MM.1S (cell line): ENCODE measurements around the gene ZNF791.
"Not testable (repeated sequence)": the region's sequence is repeated elsewhere in the genome, so short reads cannot be mapped to it uniquely, and the experiment has no call there.

Experiments
- DNase-seq: peaks from one replicate; pipeline ENCODE4 v3.0.0-alpha.2; 2015
- H2AFZ ChIP-seq: fragments of 300-600 bp; sonication (generic); 2 replicates; pipeline ENCODE4 v1.6.0; 2016; ENCODE audit warnings: antibody characterized with exemption, low read length
- H3F3A ChIP-seq: fragments of 300-600 bp; sonication (generic); 2 replicates; pipeline ENCODE4 v1.6.1; 2016; ENCODE audit warnings: mild to moderate bottlenecking, antibody characterized with exemption, low read length, moderate library complexity, mixed read lengths; ENCODE audit not compliant: insufficient read depth
- H3K27ac ChIP-seq: fragments of 300-600 bp; sonication (generic); 2 replicates; pipeline ENCODE4 v1.5.1; 2016; ENCODE audit warnings: mild to moderate bottlenecking, low read length
- H3K27me3 ChIP-seq: fragments of 300-600 bp; sonication (generic); replicated peaks from 2 replicates; pipeline ENCODE4 v1.6.0; 2016; ENCODE audit warnings: low read length; ENCODE audit not compliant: insufficient read depth
- H3K36me3 ChIP-seq: fragments of 300-600 bp; sonication (generic); replicated peaks from 2 replicates; pipeline ENCODE4 v1.6.1; 2016; ENCODE audit warnings: mild to moderate bottlenecking, low read length, mixed read lengths; ENCODE audit not compliant: insufficient read depth
- H3K4me1 ChIP-seq: fragments of 300-600 bp; sonication (generic); 2 replicates; pipeline ENCODE4 v1.6.1; 2016; ENCODE audit warnings: low read length, mixed read lengths
- H3K4me2 ChIP-seq: fragments of 300-600 bp; sonication (generic); 2 replicates; pipeline ENCODE4 v1.6.0; 2016; ENCODE audit warnings: low read depth, low read length
- H3K4me3 ChIP-seq: fragments of 300-600 bp; sonication (generic); 2 replicates; pipeline ENCODE4 v1.5.1; 2016; ENCODE audit warnings: low read length, mixed read lengths
- H3K79me2 ChIP-seq: fragments of 300-600 bp; sonication (generic); 2 replicates; pipeline ENCODE4 v1.6.1; 2016; ENCODE audit warnings: mixed run types, low read length, mixed read lengths
- H3K9ac ChIP-seq: fragments of 300-600 bp; sonication (generic); 2 replicates; pipeline ENCODE4 v1.6.1; 2016; ENCODE audit warnings: low read length, mixed read lengths
- H3K9me2 ChIP-seq: fragments of 300-600 bp; sonication (generic); replicated peaks from 2 replicates; pipeline ENCODE4 v1.6.1; 2016; ENCODE audit warnings: mild to moderate bottlenecking, low read length, mixed read lengths; ENCODE audit not compliant: insufficient read depth
- H3K9me3 ChIP-seq: fragments of 300-600 bp; sonication (generic); replicated peaks from 2 replicates; pipeline ENCODE4 v1.6.1; 2016; ENCODE audit warnings: mild to moderate bottlenecking, low read length, mixed read lengths; ENCODE audit not compliant: insufficient read depth
- H4K20me1 ChIP-seq: fragments of 300-600 bp; sonication (generic); 2 replicates; pipeline ENCODE4 v1.6.1; 2016; ENCODE audit warnings: mild to moderate bottlenecking, low read length, moderate library complexity, mixed read lengths; ENCODE audit not compliant: insufficient read depth
- CTCF ChIP-seq: fragments of 300-600 bp; sonication (generic); IDR thresholded peaks from 2 replicates; pipeline ENCODE4 v1.5.1; 2016; ENCODE audit warnings: antibody characterized with exemption, low read length, mixed read lengths
- EZH2 ChIP-seq: fragments of 300-600 bp; sonication (generic); optimal IDR thresholded peaks from 2 replicates; pipeline ENCODE3; 2017; ENCODE audit warnings: low read depth, mild to moderate bottlenecking, antibody characterized with exemption, low read length, mixed read lengths
- EZH2phosphoT487 ChIP-seq: fragments of 300-600 bp; sonication (generic); IDR thresholded peaks from 2 replicates; pipeline ENCODE4 v1.6.1; 2018; ENCODE audit warnings: antibody characterized with exemption, low read length

Gene ZNF791

GRCh38 chr19:12642506-12642905 lies 31.8 kb downstream of the ZNF791 start:
- no peaks in the 10 kb centered on the region for H3K9me3 ChIP-seq
- no peaks in the 10 kb centered on the region for H4K20me1 ChIP-seq
- H2AFZ ChIP-seq = no peak overlapping the region
- TF ChIP-seq EZH2phosphoT487 (no peak), EZH2 (no peak), CTCF (no peak)
- H3K4me3 ChIP-seq = no peak overlapping the region
- no peak overlapping the region for H3K4me2 ChIP-seq
- H3K27me3 ChIP-seq = no peaks in the 10 kb centered on the region
- no peak overlapping the region for H3K9ac ChIP-seq
- no peaks in the 10 kb centered on the region for H3F3A ChIP-seq
- H3K36me3 ChIP-seq = no peaks in the 10 kb centered on the region
- no peaks in the 10 kb centered on the region for H3K9me2 ChIP-seq
- H3K27ac ChIP-seq = no peak overlapping the region
- no peaks in the 10 kb centered on the region for H3K4me1 ChIP-seq
- H3K79me2 ChIP-seq = no peaks in the 10 kb centered on the region
- DNase-seq = no peak

GRCh38 chr19:12643716-12644115 lies 33.0 kb downstream of the ZNF791 start:
- H2AFZ ChIP-seq = not testable (repeated sequence)

GRCh38 chr19:12646551-12646950 lies 35.8 kb downstream of the ZNF791 start:
- Histone ChIP-seq H3K9me2 (no peaks in the 10 kb centered on the region), H3K4me1 (no peaks in the 10 kb centered on the region), H3K4me3 (no peak overlapping the region), H3K4me2 (no peak overlapping the region), H3K79me2 (no peaks in the 10 kb centered on the region), H3K9me3 (no peaks in the 10 kb centered on the region), H2AFZ (no peak overlapping the region), H3K27ac (no peak overlapping the region), H4K20me1 (no peaks in the 10 kb centered on the region), H3K36me3 (no peaks in the 10 kb centered on the region), H3F3A (no peaks in the 10 kb centered on the region), H3K27me3 (no peaks in the 10 kb centered on the region), H3K9ac (no peak overlapping the region)
- TF ChIP-seq EZH2phosphoT487 = no peak
- no peak for DNase-seq

More at GRCh38 chr19:12643716-12644115, 33.0 kb downstream of the ZNF791 start:
- not testable (repeated sequence) for H3K4me2 ChIP-seq, H3K79me2 ChIP-seq, H3K36me3 ChIP-seq, H3K4me1 ChIP-seq, H3K9me3 ChIP-seq, H3K9me2 ChIP-seq, DNase-seq, H3K4me3 ChIP-seq, H3K27ac ChIP-seq, H3F3A ChIP-seq, H3K27me3 ChIP-seq, H3K9ac ChIP-seq, H4K20me1 ChIP-seq

- H2AFZ ChIP-seq = no peak overlapping the region
- no peak overlapping the region for H3K4me3 ChIP-seq
- no peak overlapping the region for H3K9ac ChIP-seq
- H3K27ac ChIP-seq = no peak overlapping the region
- no peaks in the 10 kb centered on the region for H3K4me1 ChIP-seq
- H3K9me2 ChIP-seq = no peaks in the 10 kb centered on the region
- H3K27me3 ChIP-seq = no peaks in the 10 kb centered on the region
- no peaks in the 10 kb centered on the region for H3K36me3 ChIP-seq
- no peaks in the 10 kb centered on the region for H3K79me2 ChIP-seq
- no peaks in the 10 kb centered on the region for H3F3A ChIP-seq
- TF ChIP-seq EZH2phosphoT487 = no peak
- no peak for TF ChIP-seq EZH2
- TF ChIP-seq CTCF = no peak
- H4K20me1 ChIP-seq = no peaks in the 10 kb centered on the region
- no peaks in the 10 kb centered on the region for H3K9me3 ChIP-seq
- no peak for DNase-seq
- no peak overlapping the region for H3K4me2 ChIP-seq
Observed at GRCh38 chr19:12647047-12647446, 36.3 kb downstream of the ZNF791 start.
